ENCODE results near the gene NAP1L1.

GRCh38 chr12:76049575-76050251 lies 34.8 kb downstream of the NAP1L1 start:
- TF ChIP-seq, protein P1, sequence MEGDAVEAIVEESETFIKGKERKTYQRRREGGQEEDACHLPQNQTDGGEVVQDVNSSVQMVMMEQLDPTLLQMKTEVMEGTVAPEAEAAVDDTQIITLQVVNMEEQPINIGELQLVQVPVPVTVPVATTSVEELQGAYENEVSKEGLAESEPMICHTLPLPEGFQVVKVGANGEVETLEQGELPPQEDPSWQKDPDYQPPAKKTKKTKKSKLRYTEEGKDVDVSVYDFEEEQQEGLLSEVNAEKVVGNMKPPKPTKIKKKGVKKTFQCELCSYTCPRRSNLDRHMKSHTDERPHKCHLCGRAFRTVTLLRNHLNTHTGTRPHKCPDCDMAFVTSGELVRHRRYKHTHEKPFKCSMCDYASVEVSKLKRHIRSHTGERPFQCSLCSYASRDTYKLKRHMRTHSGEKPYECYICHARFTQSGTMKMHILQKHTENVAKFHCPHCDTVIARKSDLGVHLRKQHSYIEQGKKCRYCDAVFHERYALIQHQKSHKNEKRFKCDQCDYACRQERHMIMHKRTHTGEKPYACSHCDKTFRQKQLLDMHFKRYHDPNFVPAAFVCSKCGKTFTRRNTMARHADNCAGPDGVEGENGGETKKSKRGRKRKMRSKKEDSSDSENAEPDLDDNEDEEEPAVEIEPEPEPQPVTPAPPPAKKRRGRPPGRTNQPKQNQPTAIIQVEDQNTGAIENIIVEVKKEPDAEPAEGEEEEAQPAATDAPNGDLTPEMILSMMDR (IDR thresholded peaks at IDR 0.05) = no peak
- TF ChIP-seq EZH2 (IDR thresholded peaks at IDR 0.05) = no peak
